Liver (tissue), 9 donors: ENCODE data around the gene OXNAD1. TPM values are rescaled to one million over a fixed set of nuclear protein-coding genes. Genes with fewer than 3 reads are reported as not detected.

Source experiments
- DNase-seq: peaks from one replicate; pipeline ENCODE4 v3.0.0-alpha.2; 2017; ENCODE audit warnings: low spot score
- H3K27ac ChIP-seq, 2 donors: one replicate each; pipeline ENCODE4 v1.7.0; 2013; ENCODE audit warnings: inconsistent platforms in 2 of 2, low read length in 2 of 2, control low read depth in 1 of 2, low read depth in 1 of 2, mild to moderate bottlenecking in 1 of 2
- H3K27me3 ChIP-seq, 4 donors: one replicate each; pipeline versions ENCODE4 v1.6.1 to v1.7.0; 2013; ENCODE audit warnings: low read length in 3 of 4, inconsistent platforms in 1 of 4, mild to moderate bottlenecking in 1 of 4, moderate library complexity in 1 of 4; ENCODE audit not compliant: control insufficient read depth in 4 of 4, insufficient read depth in 4 of 4
- H3K36me3 ChIP-seq, 4 donors: one replicate each; pipeline versions ENCODE4 v1.6.1 to v1.7.0; 2013; ENCODE audit warnings: low read length in 3 of 4, mild to moderate bottlenecking in 3 of 4, low read depth in 1 of 4, moderate library complexity in 1 of 4; ENCODE audit not compliant: control insufficient read depth in 4 of 4, insufficient read depth in 3 of 4
- H3K4me1 ChIP-seq, 4 donors: one replicate each; pipeline versions ENCODE4 v1.6.1 to v1.7.0; 2013; ENCODE audit warnings: low read length in 3 of 4, mild to moderate bottlenecking in 3 of 4, moderate library complexity in 1 of 4; ENCODE audit not compliant: control insufficient read depth in 4 of 4, insufficient read depth in 4 of 4
- H3K4me3 ChIP-seq, 3 donors: one replicate each; pipeline versions ENCODE4 v1.6.1 to v1.7.0; 2013; ENCODE audit warnings: low read length in 3 of 3, control low read depth in 1 of 3, low read depth in 1 of 3, mild to moderate bottlenecking in 1 of 3
- H3K9ac ChIP-seq, 2 donors: one replicate each; pipeline ENCODE4 v1.7.0; 2013; ENCODE audit warnings: low read length in 2 of 2, mild to moderate bottlenecking in 2 of 2, moderate library complexity in 2 of 2, control low read depth in 1 of 2, low read depth in 1 of 2
- H3K9me3 ChIP-seq, 4 donors: one replicate each; pipeline versions ENCODE4 v1.6.1 to v1.7.0; 2013; ENCODE audit warnings: low read length in 3 of 4; ENCODE audit not compliant: control insufficient read depth in 4 of 4
- CTCF ChIP-seq: fragments of 150-350 bp; IDR thresholded peaks from 2 replicates; pipeline ENCODE4 v1.5.1; 2017; ENCODE audit warnings: improper control_type of control experiment, low read depth, low read length; ENCODE audit not compliant: missing input control
- EGR1 ChIP-seq, 2 donors: IDR thresholded peaks; 2 replicates each; pipeline ENCODE4 v1.6.1; 2016 to 2018; ENCODE audit warnings: antibody characterized with exemption in 2 of 2, low read depth in 2 of 2
- FOXA1 ChIP-seq: IDR thresholded peaks from 2 replicates; pipeline ENCODE4 v1.6.1; 2016; ENCODE audit warnings: antibody characterized with exemption
- FOXA2 ChIP-seq: IDR thresholded peaks from 2 replicates; pipeline ENCODE4 v1.6.1; 2016; ENCODE audit warnings: antibody characterized with exemption
- GABPA ChIP-seq, 2 donors: IDR thresholded peaks in 1 of 2; conservative IDR thresholded peaks in 1 of 2; 2 replicates each; pipeline ENCODE4 v1.6.1; 2016; ENCODE audit warnings: antibody characterized with exemption in 2 of 2, mild to moderate bottlenecking in 1 of 2, moderate library complexity in 1 of 2
- HNF4A ChIP-seq, 2 donors: conservative IDR thresholded peaks; 2 replicates each; pipeline ENCODE4 v1.6.1; 2016; ENCODE audit warnings: antibody characterized with exemption in 2 of 2, mild to moderate bottlenecking in 2 of 2
- HNF4G ChIP-seq: IDR thresholded peaks from 2 replicates; pipeline ENCODE4 v1.6.1; 2016; ENCODE audit warnings: antibody characterized with exemption
- JUND ChIP-seq, 2 donors: IDR thresholded peaks; 2 replicates each; pipeline ENCODE4 v1.6.1; 2016; ENCODE audit warnings: antibody characterized with exemption in 2 of 2
- MAX ChIP-seq: IDR thresholded peaks from 2 replicates; pipeline ENCODE4 v1.6.1; 2016; ENCODE audit warnings: antibody characterized with exemption
- NR2F2 ChIP-seq: IDR thresholded peaks from 2 replicates; pipeline ENCODE4 v1.6.1; 2016; ENCODE audit warnings: antibody characterized with exemption
- RAD21 ChIP-seq, 2 donors: IDR thresholded peaks; 2 replicates each; pipeline ENCODE4 v1.6.1; 2016; ENCODE audit warnings: antibody characterized with exemption in 2 of 2, mild to moderate bottlenecking in 2 of 2
- SP1 ChIP-seq: IDR thresholded peaks from 2 replicates; pipeline ENCODE4 v1.6.1; 2018; ENCODE audit warnings: antibody characterized with exemption, mild to moderate bottlenecking
- TAF1 ChIP-seq: conservative IDR thresholded peaks from 2 replicates; pipeline ENCODE4 v1.6.1; 2016; ENCODE audit warnings: antibody characterized with exemption, mild to moderate bottlenecking
- YY1 ChIP-seq: IDR thresholded peaks from 2 replicates; pipeline ENCODE4 v1.6.1; 2016; ENCODE audit warnings: antibody characterized with exemption, mild to moderate bottlenecking
- ZBTB33 ChIP-seq: IDR thresholded peaks from 2 replicates; pipeline ENCODE4 v1.6.1; 2016; ENCODE audit warnings: antibody characterized with exemption
- WGBS: extraction: QIAGEN DNeasy Blood & Tissue Kit; methylation state at CpG from one replicate; pipeline ENCODE4 v1.1.7; 2013; 5-methylcytosine and 5-hydroxymethylcytosine counted together
- polyA plus RNA-seq, 2 donors: library from polyadenylated mRNA; stranded (reverse) in 1 of 2; unstranded in 1 of 2; fragments of 200-250 nt in 1 of 2; fragments of >200 nt in 1 of 2; fragmentation: Nextera tagmentation in 1 of 2; extraction: Ambion mirVana in 1 of 2; gene quantifications; one replicate each; pipeline versions ENCODE4 v1.2.1 to v1.2.3, GENCODE V29; 2013 to 2015
- total RNA-seq, 2 donors: library from RNA; depleted of rRNA; stranded (reverse); fragments of >200 nt; gene quantifications; one replicate each; pipeline ENCODE4 v1.2.3, GENCODE V29; 2014
- donor health status: healthy.
- donor health status: healthy.
- donor health status: healthy.
- donor health status: healthy.
- donor health status: healthy.

The OXNAD1 gene
- total and polyA plus RNA-seq, 4 donors: 9.3 to 24.6 (median 14.1) TPM

GRCh38 chr3:16284633-16285032, 19.6 kb downstream of the OXNAD1 start:
- WGBS: 97% methylated on average over 1 of the region's 1 CpG

GRCh38 chr3:16286161-16286560, 21.1 kb downstream of the OXNAD1 start:
- DNase-seq: no peak
- H3K27me3 ChIP-seq: no peaks in the 10 kb centered on the region
- H3K27ac ChIP-seq: peak overlapping the region in 1 of 2 donors; percentile 48
- peak overlapping the region in 1 of 2 donors; percentile 30 for H3K9ac ChIP-seq
- H3K36me3 ChIP-seq: peaks cover 2 to 25% (median 10%) of the 10 kb centered on the region in 4 donors
- no peak overlapping the region for H3K4me3 ChIP-seq
- peaks cover 0 to 6% (median 3%) of the 10 kb centered on the region in 4 donors for H3K4me1 ChIP-seq
- TF ChIP-seq GABPA (IDR thresholded peaks at IDR 0.05 in 1 of 2, conservative IDR thresholded peaks at IDR 0.05 in 1 of 2): no peak
- TF ChIP-seq TAF1: no peak
- WGBS: 91% methylated on average over 3 of the region's 3 CpGs
- no peaks in the 10 kb centered on the region for H3K9me3 ChIP-seq

More at GRCh38 chr3:16284633-16285032, 19.6 kb downstream of the OXNAD1 start:
- H3K36me3 ChIP-seq: peaks cover 2 to 29% (median 11%) of the 10 kb centered on the region in 4 donors
- H3K27me3 ChIP-seq: no peaks in the 10 kb centered on the region
- H3K9ac ChIP-seq: no peak overlapping the region
- no peak for TF ChIP-seq FOXA1
- H3K9me3 ChIP-seq: no peaks in the 10 kb centered on the region
- no peak for DNase-seq
- H3K4me1 ChIP-seq: no peaks in the 10 kb centered on the region
- H3K4me3 ChIP-seq: no peak overlapping the region
- H3K27ac ChIP-seq: no peak overlapping the region

- no peaks in the 10 kb centered on the region for H3K27me3 ChIP-seq
- 73% methylated on average over 6 of the region's 6 CpGs for WGBS
- H3K9ac ChIP-seq: peak overlapping the region in 1 of 2 donors; percentile 6
- H3K27ac ChIP-seq: peak overlapping the region in 1 of 2 donors; percentile 48
- H3K4me3 ChIP-seq: no peak overlapping the region
- H3K4me1 ChIP-seq: peaks cover 0 to 6% (median 3%) of the 10 kb centered on the region in 4 donors
- no peak for TF ChIP-seq FOXA1
- no peak for TF ChIP-seq FOXA2
- TF ChIP-seq TAF1: no peak
- no peak for TF ChIP-seq EGR1 (IDR thresholded peaks at IDR 0.05; ENCODE audit: low read depth in 2 of 2)
- TF ChIP-seq RAD21 (IDR thresholded peaks at IDR 0.05): no peak
- no peak for TF ChIP-seq MAX
- no peak for TF ChIP-seq HNF4A (conservative IDR thresholded peaks at IDR 0.05)
- no peak for TF ChIP-seq HNF4G
- TF ChIP-seq JUND (IDR thresholded peaks at IDR 0.05): no peak
- TF ChIP-seq ZBTB33: no peak
- TF ChIP-seq SP1: no peak
- TF ChIP-seq YY1: no peak
- TF ChIP-seq GABPA (IDR thresholded peaks at IDR 0.05 in 1 of 2, conservative IDR thresholded peaks at IDR 0.05 in 1 of 2): no peak
- no peak for TF ChIP-seq NR2F2
- no peak for TF ChIP-seq CTCF
- DNase-seq: no peak
- peaks cover 2 to 25% (median 10%) of the 10 kb centered on the region in 4 donors for H3K36me3 ChIP-seq
- H3K9me3 ChIP-seq: no peaks in the 10 kb centered on the region
Observed at GRCh38 chr3:16286751-16287543, 21.9 kb downstream of the OXNAD1 start.
